Nephron (organoid): Measurements from ENCODE around the gene NUDT3.
"Not testable (repeated sequence)": the region's sequence is repeated elsewhere in the genome, so short reads cannot be mapped to it uniquely, and the experiment has no call there.

Experiments used
- H3K27ac Mint-ChIP-seq, 3 experiments: 2 replicates each; pipeline ENCODE4 v1.8.0; 2020; ENCODE audit warnings: mixed read lengths in 3 of 3, mild to moderate bottlenecking in 2 of 3, moderate library complexity in 1 of 3
- H3K27me3 Mint-ChIP-seq: 2 replicates; pipeline ENCODE4 v1.8.0; 2021; ENCODE audit warnings: low read depth, mild to moderate bottlenecking, moderate library complexity, mixed read lengths
- H3K36me3 Mint-ChIP-seq: 2 replicates; pipeline ENCODE4 v1.8.0; 2020; ENCODE audit warnings: low read depth, mixed read lengths
- H3K4me1 Mint-ChIP-seq: 2 replicates; pipeline ENCODE4 v1.8.0; 2020; ENCODE audit warnings: mixed read lengths
- H3K4me3 Mint-ChIP-seq, 3 experiments: 2 replicates each; pipeline ENCODE4 v1.8.0; 2020; ENCODE audit warnings: mild to moderate bottlenecking in 3 of 3, mixed read lengths in 3 of 3, moderate library complexity in 2 of 3
- H3K9me3 Mint-ChIP-seq: 2 replicates; pipeline ENCODE4 v1.8.0; 2020; ENCODE audit warnings: mixed read lengths
- CTCF ChIP-seq, 3 experiments: fragments of 200-600 bp; sonication (generic); IDR thresholded peaks; one replicate each; pipeline ENCODE4 v1.5.0; 2021; ENCODE audit warnings: antibody characterized with exemption in 3 of 3; ENCODE audit not compliant: unreplicated experiment in 3 of 3

The NUDT3 gene

GRCh38 chr6:34357937-34358336 lies 34.5 kb downstream of the NUDT3 start:
- Mint-ChIP-seq H3K36me3 (no peaks in the 10 kb centered on the region), H3K27ac (peak overlapping the region in 2 of 3 experiments; percentile 23 to 73), H3K4me3 (no peak overlapping the region), H3K27me3 (no peaks in the 10 kb centered on the region), H3K9me3 (no peaks in the 10 kb centered on the region), H3K4me1 (peaks cover 52% of the 10 kb centered on the region)
- TF ChIP-seq CTCF (IDR thresholded peaks at IDR 0.05; ENCODE audit: unreplicated experiment in 3 of 3): no peak

GRCh38 chr6:34355889-34356288 lies 36.6 kb downstream of the NUDT3 start:
- H3K4me3 Mint-ChIP-seq: no peak overlapping the region
- TF ChIP-seq CTCF (IDR thresholded peaks at IDR 0.05; ENCODE audit: unreplicated experiment in 3 of 3): no peak
- no peaks in the 10 kb centered on the region for H3K9me3 Mint-ChIP-seq
- H3K27me3 Mint-ChIP-seq: no peaks in the 10 kb centered on the region
- H3K36me3 Mint-ChIP-seq: no peaks in the 10 kb centered on the region
- H3K27ac Mint-ChIP-seq: no peak overlapping the region
- peaks cover 46% of the 10 kb centered on the region for H3K4me1 Mint-ChIP-seq

- H3K4me3 Mint-ChIP-seq, H3K27ac Mint-ChIP-seq, H3K9me3 Mint-ChIP-seq, H3K27me3 Mint-ChIP-seq, H3K36me3 Mint-ChIP-seq: not testable (repeated sequence)
- peaks cover 45% of the 10 kb centered on the region for H3K4me1 Mint-ChIP-seq
Observed at GRCh38 chr6:34354230-34354629, 38.2 kb downstream of the NUDT3 start.

GRCh38 chr6:34353530-34353929 lies 38.9 kb downstream of the NUDT3 start:
- not testable (repeated sequence) for H3K4me3 Mint-ChIP-seq, H3K27ac Mint-ChIP-seq, H3K36me3 Mint-ChIP-seq, H3K27me3 Mint-ChIP-seq, H3K9me3 Mint-ChIP-seq
- H3K4me1 Mint-ChIP-seq: peaks cover 43% of the 10 kb centered on the region

- no peaks in the 10 kb centered on the region for H3K36me3 Mint-ChIP-seq
- peak overlapping the region in 1 of 3 experiments; percentile 15 for H3K27ac Mint-ChIP-seq
- TF ChIP-seq CTCF (IDR thresholded peaks at IDR 0.05; ENCODE audit: unreplicated experiment in 3 of 3): no peak
Observed at GRCh38 chr6:34352305-34352937, 40.0 kb downstream of the NUDT3 start.

GRCh38 chr6:34350934-34351217 lies 41.6 kb downstream of the NUDT3 start:
- H3K4me3 Mint-ChIP-seq: no peak overlapping the region
- H3K4me1 Mint-ChIP-seq: peaks cover 41% of the 10 kb centered on the region
- no peaks in the 10 kb centered on the region for H3K9me3 Mint-ChIP-seq
- no peak overlapping the region for H3K27ac Mint-ChIP-seq
- TF ChIP-seq CTCF (IDR thresholded peaks at IDR 0.05; ENCODE audit: unreplicated experiment in 3 of 3): no peak
- no peaks in the 10 kb centered on the region for H3K36me3 Mint-ChIP-seq
- H3K27me3 Mint-ChIP-seq: no peaks in the 10 kb centered on the region

More at GRCh38 chr6:34352305-34352937, 40.0 kb downstream of the NUDT3 start:
- no peak overlapping the region for H3K4me3 Mint-ChIP-seq
- no peaks in the 10 kb centered on the region for H3K27me3 Mint-ChIP-seq
- H3K9me3 Mint-ChIP-seq: no peaks in the 10 kb centered on the region
- peaks cover 36% of the 10 kb centered on the region for H3K4me1 Mint-ChIP-seq

GRCh38 chr6:34350137-34350933 lies 42.1 kb downstream of the NUDT3 start:
- no peak for TF ChIP-seq CTCF (IDR thresholded peaks at IDR 0.05; ENCODE audit: unreplicated experiment in 3 of 3)

More at GRCh38 chr6:34350137-34350933, 42.1 kb downstream of the NUDT3 start:
- Mint-ChIP-seq H3K27ac (peak overlapping the region; percentile 13 to 59 (median 24)), H3K9me3 (no peaks in the 10 kb centered on the region), H3K36me3 (no peaks in the 10 kb centered on the region), H3K4me3 (no peak overlapping the region), H3K27me3 (no peaks in the 10 kb centered on the region), H3K4me1 (peaks cover 39% of the 10 kb centered on the region)
